NB4 (cell line): ENCODE data around the gene BBS9.

Experiments used
- CTCF ChIP-seq: IDR thresholded peaks from one replicate; pipeline ENCODE4 v1.5.1; 2012; ENCODE audit warnings: low read depth, low read length
- MAX ChIP-seq: IDR thresholded peaks from 2 replicates; pipeline ENCODE4 v1.6.1; 2011; ENCODE audit warnings: low read depth, low read length
- POLR2A ChIP-seq: IDR thresholded peaks from 2 replicates; pipeline ENCODE4 v1.6.1; 2011; ENCODE audit warnings: mild to moderate bottlenecking; ENCODE audit not compliant: insufficient read length; ENCODE audit errors: extremely low read depth

GRCh38 chr7:33634606-33635005 is 505.2 kb downstream of the BBS9 start:
- TF ChIP-seq CTCF = no peak
- TF ChIP-seq POLR2A = no peak
- TF ChIP-seq MAX = no peak
